GM21619 (cell line): Measurements from ENCODE around the gene ATP13A4.
"Not testable (repeated sequence)": the region's sequence is repeated elsewhere in the genome, so short reads cannot be mapped to it uniquely, and the experiment has no call there.

Source experiments
- ATAC-seq: cut with Tn5 transposase; IDR thresholded peaks from one replicate; pipeline ENCODE4 v1.9.1; 2021; ENCODE audit not compliant: unreplicated experiment

The ATP13A4 gene

GRCh38 chr3:193563426-193563825 is 8.7 kb upstream of the ATP13A4 start:
- no peak for ATAC-seq

GRCh38 chr3:193560870-193561269 is 6.2 kb upstream of the ATP13A4 start:
- ATAC-seq, result no peak

GRCh38 chr3:193560091-193560490 is 5.4 kb upstream of the ATP13A4 start:
- ATAC-seq, result no peak

- ATAC-seq, result no peak
Observed at GRCh38 chr3:193559100-193559499, 4.4 kb upstream of the ATP13A4 start.

GRCh38 chr3:193556841-193557240 is 2.1 kb upstream of the ATP13A4 start:
- no peak for ATAC-seq

GRCh38 chr3:193553586-193553985 is 1.1 kb downstream of the ATP13A4 start:
- ATAC-seq, result no peak

GRCh38 chr3:193552923-193553322 is 1.8 kb downstream of the ATP13A4 start:
- no peak for ATAC-seq

- ATAC-seq, result no peak
Observed at GRCh38 chr3:193548406-193548805, 6.3 kb downstream of the ATP13A4 start.

- no peak for ATAC-seq
Observed at GRCh38 chr3:193546129-193546528, 8.6 kb downstream of the ATP13A4 start.

GRCh38 chr3:193545304-193545703 is 9.4 kb downstream of the ATP13A4 start:
- no peak for ATAC-seq

GRCh38 chr3:193544289-193544688 is 10.4 kb downstream of the ATP13A4 start:
- no peak for ATAC-seq

- ATAC-seq, result no peak
Observed at GRCh38 chr3:193530231-193531165, 24.2 kb downstream of the ATP13A4 start.

GRCh38 chr3:193526085-193526484 is 28.6 kb downstream of the ATP13A4 start:
- ATAC-seq, result not testable (repeated sequence)

- ATAC-seq, result no peak
Observed at GRCh38 chr3:193522473-193522872, 32.2 kb downstream of the ATP13A4 start.

- ATAC-seq, result no peak
Observed at GRCh38 chr3:193520738-193521137, 34.0 kb downstream of the ATP13A4 start.

GRCh38 chr3:193515966-193516365 is 38.7 kb downstream of the ATP13A4 start:
- ATAC-seq, result no peak

- ATAC-seq, result no peak
Observed at GRCh38 chr3:193510154-193510553, 44.5 kb downstream of the ATP13A4 start.

GRCh38 chr3:193509103-193509965 is 45.4 kb downstream of the ATP13A4 start:
- no peak for ATAC-seq

GRCh38 chr3:193508108-193508507 is 46.6 kb downstream of the ATP13A4 start:
- ATAC-seq, result no peak

GRCh38 chr3:193507566-193507965 is 47.1 kb downstream of the ATP13A4 start:
- no peak for ATAC-seq

GRCh38 chr3:193506921-193507320 is 47.8 kb downstream of the ATP13A4 start:
- ATAC-seq, result no peak

- ATAC-seq, result no peak
Observed at GRCh38 chr3:193502871-193503270, 51.8 kb downstream of the ATP13A4 start.
